PC-3 (cell line): ENCODE measurements around the gene PTGES3L. TPM values are rescaled to one million over a fixed set of nuclear protein-coding genes. Genes with fewer than 3 reads are reported as not detected.
A peak's percentile ranks its signal among the peaks of the same experiment; 100 is the strongest.

ENCODE experiments used
- ATAC-seq: fragments of 200-7000 bp; cut with Tn5 transposase; 2 replicates; pipeline ENCODE4 v1.9.1; 2020; ENCODE audit warnings: mild to moderate bottlenecking, moderate library complexity
- BruUV-seq: library from RNA; stranded (reverse); fragments of 400-500 nt; replicated peaks from 2 replicates; lab custom pipeline; 2021; lab: Mats Ljungman, UMichigan
- CTCF ChIA-PET: fragments of 300-600 bp; sonication (Branson Sonifier 250); formaldehyde crosslinking; loops from one replicate; lab custom pipeline; 2022; ENCODE audit warnings: antibody characterized with exemption; lab: Charles Lee
- POLR2A ChIA-PET: fragments of 300-600 bp; sonication (Branson Sonifier 250); formaldehyde crosslinking; loops from one replicate; lab custom pipeline; 2022; ENCODE audit warnings: antibody characterized with exemption; ENCODE audit not compliant: unreplicated experiment; lab: Charles Lee
- DNase-seq: peaks from one replicate; pipeline ENCODE4 v3.0.0-alpha.2; 2015
- H2AFZ ChIP-seq: fragments of 300-600 bp; sonication (generic); 2 replicates; pipeline ENCODE4 v1.6.0; 2016; ENCODE audit warnings: antibody characterized with exemption, low read length
- H3F3A ChIP-seq: fragments of 300-600 bp; sonication (generic); one replicate; pipeline ENCODE4 v1.6.0; 2017; ENCODE audit warnings: antibody characterized with exemption, low read length, control low read depth, mild to moderate bottlenecking; ENCODE audit not compliant: unreplicated experiment
- H3K27ac ChIP-seq: fragments of 300-600 bp; sonication (generic); 2 replicates; pipeline ENCODE4 v1.5.1; 2016; ENCODE audit warnings: mild to moderate bottlenecking, low read length
- H3K27me3 ChIP-seq: fragments of 300-600 bp; sonication (generic); 2 replicates; pipeline ENCODE4 v1.6.1; 2016; ENCODE audit warnings: low read length, mixed read lengths
- H3K36me3 ChIP-seq: fragments of 300-600 bp; sonication (generic); 2 replicates; pipeline ENCODE4 v1.6.1; 2016; ENCODE audit warnings: low read depth, mixed run types, low read length, mixed read lengths
- H3K4me1 ChIP-seq: fragments of 300-600 bp; sonication (generic); 2 replicates; pipeline ENCODE4 v1.5.1; 2016; ENCODE audit warnings: low read length; ENCODE audit not compliant: insufficient read depth
- H3K4me2 ChIP-seq: fragments of 300-600 bp; sonication (generic); 2 replicates; pipeline ENCODE4 v1.6.0; 2016; ENCODE audit warnings: low read length
- H3K4me3 ChIP-seq: fragments of 300-600 bp; sonication (generic); 2 replicates; pipeline ENCODE4 v1.5.1; 2016; ENCODE audit warnings: mild to moderate bottlenecking, low read length, mixed read lengths
- H3K79me2 ChIP-seq: fragments of 300-600 bp; sonication (generic); 2 replicates; pipeline ENCODE4 v1.6.1; 2017; ENCODE audit warnings: low read length, mixed read lengths
- H3K9ac ChIP-seq: fragments of 300-600 bp; sonication (generic); 2 replicates; pipeline ENCODE4 v1.6.0; 2016; ENCODE audit warnings: mild to moderate bottlenecking, low read length
- H3K9me2 ChIP-seq: fragments of 300-600 bp; sonication (generic); replicated peaks from 2 replicates; pipeline ENCODE4 v1.6.1; 2016; ENCODE audit warnings: mixed run types, low read length, mixed read lengths
- H3K9me3 ChIP-seq: fragments of 300-600 bp; sonication (generic); 2 replicates; pipeline ENCODE4 v1.6.1; 2016; ENCODE audit warnings: low read length, mixed read lengths
- H4K20me1 ChIP-seq: fragments of 300-600 bp; sonication (generic); 2 replicates; pipeline ENCODE4 v1.6.1; 2016; ENCODE audit warnings: low read length, mixed read lengths
- CTCF ChIP-seq: fragments of 300-600 bp; sonication (generic); conservative IDR thresholded peaks from 2 replicates; pipeline ENCODE4 v1.5.1; 2017; ENCODE audit warnings: antibody characterized with exemption, low read depth, mild to moderate bottlenecking, low read length
- EZH2 ChIP-seq: fragments of 300-600 bp; sonication (generic); IDR thresholded peaks from one replicate; pipeline ENCODE4 v1.6.1; 2017; ENCODE audit warnings: antibody characterized with exemption, mild to moderate bottlenecking, low read length; ENCODE audit not compliant: unreplicated experiment
- EZH2phosphoT487 ChIP-seq: fragments of 300-600 bp; sonication (generic); IDR thresholded peaks from 2 replicates; pipeline ENCODE4 v1.6.1; 2018; ENCODE audit warnings: mild to moderate bottlenecking, antibody characterized with exemption, low read length, borderline replicate concordance
- intact Hi-C: fragments of 100-400 bp; cut with micrococcal nuclease; formaldehyde crosslinking; loops from 2 replicates; pipeline ENCODE4 v1.9.0; 2023
- total RNA-seq: library from RNA; depleted of rRNA; stranded (reverse); fragments of >200 nt; gene quantifications from 2 replicates; pipeline ENCODE4 v1.2.3, GENCODE V29; 2014

The PTGES3L gene
- total RNA-seq, 1 experiment from 2014 or later, result 0.55 TPM

DNA sequence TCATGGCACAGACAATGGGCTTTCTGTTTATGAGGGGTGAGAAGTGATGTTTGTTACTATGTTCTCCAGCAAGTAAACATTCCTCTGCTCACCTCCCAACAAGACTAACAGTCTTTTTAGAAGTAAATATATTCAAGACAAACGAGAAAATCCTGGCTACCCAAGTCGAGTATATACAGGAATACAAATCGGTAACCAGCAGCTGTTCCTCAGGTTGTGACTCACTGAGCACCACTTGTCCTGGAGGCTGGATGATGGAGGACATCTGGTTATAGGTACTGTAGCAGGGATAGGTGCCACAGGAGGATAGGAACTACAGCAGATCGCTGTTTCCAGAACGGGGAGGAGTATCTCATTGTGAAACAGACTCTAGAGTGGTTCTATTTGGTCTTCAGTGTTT, 13.0 kb upstream of the PTGES3L start:
- no TSS peak for BruUV-seq
- POLR2A ChIA-PET, result no interaction called here

GRCh38 chr17:42991471-42991870, 11.6 kb upstream of the PTGES3L start:
- no peak overlapping the region for H2AFZ ChIP-seq
- no peaks in the 10 kb centered on the region for H3K27me3 ChIP-seq
- H3K4me2 ChIP-seq, result peak overlapping the region; percentile 72
- intact Hi-C loops, result no loop called here
- peak overlapping the region; percentile 60; the same call in 1 of the 2 replicates for H3K9ac ChIP-seq
- peak overlapping the region; percentile 94 for H3K27ac ChIP-seq
- no TSS peak for BruUV-seq
- peaks cover 42% of the 10 kb centered on the region for H3K36me3 ChIP-seq
- H3K9me2 ChIP-seq, result no peaks in the 10 kb centered on the region
- ATAC-seq, result no peak
- no peaks in the 10 kb centered on the region for H3K9me3 ChIP-seq
- H3K4me3 ChIP-seq, result no peak overlapping the region
- peaks cover 22% of the 10 kb centered on the region for H3F3A ChIP-seq
- CTCF ChIA-PET, result no interaction called here
- POLR2A ChIA-PET, result no interaction called here
- TF ChIP-seq EZH2 (no peak), EZH2phosphoT487 (no peak), CTCF (no peak)
- peaks cover 33% of the 10 kb centered on the region for H3K4me1 ChIP-seq
- no peaks in the 10 kb centered on the region for H4K20me1 ChIP-seq
- peaks cover 7% of the 10 kb centered on the region for H3K79me2 ChIP-seq
- no peak for DNase-seq

More for the DNA sequence above, 13.0 kb upstream of the PTGES3L start:
- Histone ChIP-seq H2AFZ (no peak overlapping the region), H3K9me3 (no peaks in the 10 kb centered on the region), H3K79me2 (peaks cover 7% of the 10 kb centered on the region; the same call in 1 of the 2 replicates), H3K36me3 (peaks cover 36% of the 10 kb centered on the region), H3K4me3 (no peak overlapping the region), H3K4me2 (no peak overlapping the region), H3K9ac (no peak overlapping the region), H3K9me2 (no peaks in the 10 kb centered on the region), H3K4me1 (peaks cover 39% of the 10 kb centered on the region), H3F3A (peaks cover 22% of the 10 kb centered on the region), H3K27me3 (no peaks in the 10 kb centered on the region), H3K27ac (no peak overlapping the region), H4K20me1 (no peaks in the 10 kb centered on the region)
- TF ChIP-seq EZH2, result no peak
- no peak for TF ChIP-seq EZH2phosphoT487
- no peak for TF ChIP-seq CTCF
- intact Hi-C loops, result no loop called here
- no peak for ATAC-seq
- CTCF ChIA-PET, result no interaction called here
- no peak for DNase-seq

DNA sequence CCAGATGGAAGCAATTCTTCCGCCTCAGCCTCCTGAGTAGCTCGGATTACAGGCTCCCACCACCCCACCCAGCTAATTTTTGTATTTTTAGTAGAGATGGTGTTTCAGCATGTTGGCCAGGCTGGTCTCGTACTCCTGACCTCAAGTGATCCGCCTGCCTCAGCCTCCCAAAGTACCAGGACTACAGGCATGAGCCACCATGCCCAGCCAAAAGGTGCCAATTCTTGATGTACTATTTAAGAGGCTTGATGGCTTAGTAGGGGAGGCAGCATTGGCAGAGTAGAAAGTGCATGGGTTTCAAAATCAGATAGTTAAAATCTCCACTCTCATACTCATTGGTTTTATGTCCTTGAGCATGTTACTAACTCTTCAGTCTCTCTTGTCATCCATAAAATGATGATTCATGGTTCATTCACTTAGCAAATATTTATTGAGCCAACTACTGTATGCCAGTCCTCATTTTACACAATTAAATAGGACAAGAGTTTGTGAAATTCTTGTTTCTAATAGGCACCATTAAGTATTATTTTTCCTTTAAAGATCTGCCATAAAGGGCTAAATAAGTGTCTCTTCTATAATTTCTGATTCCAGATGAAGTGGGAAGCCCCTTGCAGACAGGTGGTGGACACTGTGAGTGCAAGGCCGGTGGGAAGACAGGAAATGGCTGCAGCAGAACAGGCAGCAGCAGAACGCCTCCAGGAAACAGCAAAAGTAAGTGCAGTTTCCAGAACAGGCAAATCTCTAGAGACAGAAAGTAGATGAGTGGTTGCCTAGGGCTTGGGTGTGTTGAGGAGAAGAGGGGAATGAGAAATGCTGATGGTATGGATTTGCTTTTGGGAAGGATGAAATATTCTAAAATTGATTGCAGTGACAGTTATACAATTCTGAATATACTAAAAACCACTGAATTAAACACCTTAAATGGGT, 10.1 kb upstream of the PTGES3L start:
- intact Hi-C loops, result no loop called here
- Histone ChIP-seq H3K27ac (peak overlapping the region; percentile 94), H3K9me3 (no peaks in the 10 kb centered on the region), H3K4me1 (peaks cover 33% of the 10 kb centered on the region), H3K4me2 (peak overlapping the region; percentile 72), H3K79me2 (peaks cover 19% of the 10 kb centered on the region), H3K36me3 (peaks cover 42% of the 10 kb centered on the region), H3F3A (peaks cover 22% of the 10 kb centered on the region), H3K27me3 (no peaks in the 10 kb centered on the region), H3K9me2 (no peaks in the 10 kb centered on the region), H2AFZ (no peak overlapping the region), H4K20me1 (no peaks in the 10 kb centered on the region), H3K9ac (peak overlapping the region; percentile 60), H3K4me3 (peak overlapping the region; percentile 36; the same call in 1 of the 2 replicates)
- TSS peak; percentile 20 for BruUV-seq
- ATAC-seq (peak; percentile 84), DNase-seq (peak; percentile 90)
- POLR2A ChIA-PET, result no interaction called here
- TF ChIP-seq EZH2phosphoT487, result no peak
- no peak for TF ChIP-seq EZH2
- CTCF ChIA-PET, result no interaction called here
